Brain microvascular endothelial cell (primary cell): ENCODE measurements around the gene CERS5.
"Not testable (repeated sequence)": the region's sequence is repeated elsewhere in the genome, so short reads cannot be mapped to it uniquely, and the experiment has no call there.

ENCODE experiments used
- DNase-seq: peaks from one replicate; pipeline ENCODE4 v3.0.0-alpha.2; 2020
- H3K27ac ChIP-seq: fragments of 250-450 bp; sonication (Bioruptor Pico); 2 replicates; pipeline ENCODE4 v1.5.1; 2020; ENCODE audit warnings: mild to moderate bottlenecking, moderate library complexity
- H3K27me3 ChIP-seq: fragments of 250-450 bp; sonication (Bioruptor Pico); replicated peaks from 2 replicates; pipeline ENCODE4 v1.5.1; 2020; ENCODE audit warnings: mild to moderate bottlenecking
- H3K36me3 ChIP-seq: fragments of 250-450 bp; sonication (Bioruptor Pico); replicated peaks from 2 replicates; pipeline ENCODE4 v1.5.1; 2020; ENCODE audit warnings: mild to moderate bottlenecking
- H3K4me3 ChIP-seq: 2 replicates; pipeline ENCODE4 v1.5.1; 2011; ENCODE audit warnings: low read depth, mild to moderate bottlenecking, control low read depth, low read length, moderate library complexity
- in situ Hi-C: cut with HindIII; loops from 2 replicates; pipeline ENCODE4 v1.10.0; 2017; ENCODE audit warnings: low sequenced_read_pairs, low pct_ligation_motif_present
- TF ChIP-seq, protein P1 (sequence below): IDR thresholded peaks from 2 replicates; pipeline ENCODE4 v1.5.1; 2011; ENCODE audit warnings: low read depth, mild to moderate bottlenecking, moderate library complexity, low read length, control low read depth, inconsistent platforms; ENCODE audit errors: missing control alignments

CERS5 gene

DNA sequence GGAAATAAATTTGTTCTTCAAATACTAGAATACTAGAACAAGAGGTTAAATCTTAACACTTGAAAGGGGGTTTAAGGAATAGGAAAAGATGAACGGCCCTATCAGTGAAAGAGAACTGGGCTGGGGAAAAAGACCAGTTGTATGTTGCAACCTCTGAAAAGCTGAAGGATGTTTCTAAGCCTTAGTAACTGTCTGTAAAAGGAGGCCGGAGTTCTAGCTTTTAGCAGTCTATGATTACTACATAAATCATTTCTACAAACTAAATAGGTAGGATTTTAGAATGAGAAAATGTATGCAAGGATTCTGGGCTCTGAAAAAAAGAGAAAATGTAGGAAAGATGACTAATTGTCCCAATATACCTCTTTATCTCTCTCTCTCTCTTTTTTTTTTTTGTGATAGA is 4.9 kb downstream of the CERS5 start:
- DNase-seq: no peak
- Histone ChIP-seq H3K27me3 (no peaks in the 10 kb centered on the region), H3K4me3 (no peak overlapping the region), H3K27ac (no peak overlapping the region), H3K36me3 (no peaks in the 10 kb centered on the region)
- in situ Hi-C loops: no loop called here
- TF ChIP-seq, protein P1, sequence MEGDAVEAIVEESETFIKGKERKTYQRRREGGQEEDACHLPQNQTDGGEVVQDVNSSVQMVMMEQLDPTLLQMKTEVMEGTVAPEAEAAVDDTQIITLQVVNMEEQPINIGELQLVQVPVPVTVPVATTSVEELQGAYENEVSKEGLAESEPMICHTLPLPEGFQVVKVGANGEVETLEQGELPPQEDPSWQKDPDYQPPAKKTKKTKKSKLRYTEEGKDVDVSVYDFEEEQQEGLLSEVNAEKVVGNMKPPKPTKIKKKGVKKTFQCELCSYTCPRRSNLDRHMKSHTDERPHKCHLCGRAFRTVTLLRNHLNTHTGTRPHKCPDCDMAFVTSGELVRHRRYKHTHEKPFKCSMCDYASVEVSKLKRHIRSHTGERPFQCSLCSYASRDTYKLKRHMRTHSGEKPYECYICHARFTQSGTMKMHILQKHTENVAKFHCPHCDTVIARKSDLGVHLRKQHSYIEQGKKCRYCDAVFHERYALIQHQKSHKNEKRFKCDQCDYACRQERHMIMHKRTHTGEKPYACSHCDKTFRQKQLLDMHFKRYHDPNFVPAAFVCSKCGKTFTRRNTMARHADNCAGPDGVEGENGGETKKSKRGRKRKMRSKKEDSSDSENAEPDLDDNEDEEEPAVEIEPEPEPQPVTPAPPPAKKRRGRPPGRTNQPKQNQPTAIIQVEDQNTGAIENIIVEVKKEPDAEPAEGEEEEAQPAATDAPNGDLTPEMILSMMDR: no peak

DNA sequence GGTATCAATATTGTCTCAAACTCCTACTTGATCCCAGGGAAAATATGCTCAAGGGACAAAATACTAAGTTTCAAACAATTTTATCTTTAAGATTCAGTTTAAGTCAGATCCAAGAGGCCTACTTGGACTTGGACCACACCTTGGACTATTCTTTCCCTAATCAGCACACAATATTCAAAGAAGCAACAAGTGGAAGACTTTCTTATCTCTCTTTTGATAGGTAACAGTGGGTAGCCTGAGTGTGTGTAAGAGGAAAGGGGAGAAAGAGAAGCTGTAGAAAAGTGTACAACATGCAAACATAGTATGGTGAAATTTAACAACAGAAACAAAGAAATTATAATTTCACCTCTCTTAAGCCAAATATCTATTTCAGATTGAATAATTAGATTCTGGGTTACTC is 6.5 kb downstream of the CERS5 start:
- no peak overlapping the region for H3K4me3 ChIP-seq
- no peak overlapping the region for H3K27ac ChIP-seq
- no peaks in the 10 kb centered on the region for H3K36me3 ChIP-seq
- DNase-seq: no peak
- TF ChIP-seq, protein P1: no peak
- H3K27me3 ChIP-seq: no peaks in the 10 kb centered on the region
- in situ Hi-C loops: no loop called here

DNA sequence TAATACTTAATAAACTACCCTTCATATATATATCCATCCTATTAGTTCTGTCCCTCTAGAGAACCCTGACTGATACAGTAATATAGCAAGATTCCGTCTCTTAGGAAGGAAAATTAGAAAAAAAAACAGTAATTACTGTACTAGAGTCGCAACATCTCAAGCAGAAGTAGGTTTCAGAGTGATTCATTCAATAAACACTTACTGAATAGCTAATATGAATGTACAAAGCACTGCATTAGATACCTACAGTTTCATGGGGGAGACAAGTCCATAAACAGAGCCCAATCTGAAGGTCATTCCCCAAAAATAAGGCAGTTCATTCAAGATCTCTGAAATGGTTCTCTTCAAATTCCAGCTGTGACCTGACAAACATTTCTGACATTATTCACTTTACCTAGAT is 9.9 kb downstream of the CERS5 start:
- Histone ChIP-seq H3K36me3 (no peaks in the 10 kb centered on the region), H3K4me3 (no peak overlapping the region), H3K27ac (no peak overlapping the region), H3K27me3 (no peaks in the 10 kb centered on the region)
- no peak for DNase-seq
- in situ Hi-C loops: no loop called here
- TF ChIP-seq, protein P1: no peak

DNA sequence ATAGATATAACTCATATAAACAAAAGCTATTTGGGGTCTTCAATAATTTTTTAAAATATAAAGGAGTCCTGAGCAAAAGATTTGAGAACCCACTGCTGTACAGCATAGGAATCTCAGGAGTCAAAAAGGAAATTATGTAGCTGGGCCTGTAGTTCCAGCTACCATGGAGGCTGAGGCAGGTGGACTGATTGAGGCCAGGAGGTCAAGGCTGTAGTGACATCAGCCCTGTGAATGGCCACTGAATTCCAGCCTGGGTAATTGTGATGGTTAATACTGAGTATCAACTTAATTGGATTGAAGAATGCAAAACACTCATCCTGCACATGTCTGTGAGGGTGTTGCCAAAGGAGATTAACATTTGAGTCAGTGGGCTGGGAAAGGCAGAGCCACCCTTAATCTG is 10.5 kb downstream of the CERS5 start:
- Histone ChIP-seq H3K36me3 (no peaks in the 10 kb centered on the region), H3K4me3 (no peak overlapping the region), H3K27ac (no peak overlapping the region), H3K27me3 (no peaks in the 10 kb centered on the region)
- TF ChIP-seq, protein P1: no peak
- in situ Hi-C loops: no loop called here
- DNase-seq: no peak

DNA sequence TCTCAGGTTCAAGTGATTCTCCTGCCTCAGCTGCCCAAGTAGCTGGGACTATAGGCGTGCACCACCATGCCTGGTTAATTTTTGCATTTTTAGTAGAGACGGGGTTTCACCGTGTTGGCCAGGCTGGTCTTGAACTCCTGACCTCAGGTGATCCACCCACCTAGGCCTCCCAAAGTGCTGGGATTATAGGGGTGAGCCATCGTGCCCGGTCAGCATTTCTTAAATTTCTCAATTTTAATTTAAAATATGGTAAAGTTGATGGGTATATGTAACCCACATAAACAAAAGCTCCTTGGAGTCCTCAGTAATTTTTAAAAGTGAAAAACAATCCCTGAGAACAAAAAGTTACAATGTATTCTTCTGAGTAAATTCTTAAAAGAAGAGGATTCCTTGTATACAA is 12.2 kb downstream of the CERS5 start:
- H3K27ac ChIP-seq, H3K4me3 ChIP-seq, DNase-seq, in situ Hi-C loops, H3K36me3 ChIP-seq, H3K27me3 ChIP-seq: not testable (repeated sequence)

DNA sequence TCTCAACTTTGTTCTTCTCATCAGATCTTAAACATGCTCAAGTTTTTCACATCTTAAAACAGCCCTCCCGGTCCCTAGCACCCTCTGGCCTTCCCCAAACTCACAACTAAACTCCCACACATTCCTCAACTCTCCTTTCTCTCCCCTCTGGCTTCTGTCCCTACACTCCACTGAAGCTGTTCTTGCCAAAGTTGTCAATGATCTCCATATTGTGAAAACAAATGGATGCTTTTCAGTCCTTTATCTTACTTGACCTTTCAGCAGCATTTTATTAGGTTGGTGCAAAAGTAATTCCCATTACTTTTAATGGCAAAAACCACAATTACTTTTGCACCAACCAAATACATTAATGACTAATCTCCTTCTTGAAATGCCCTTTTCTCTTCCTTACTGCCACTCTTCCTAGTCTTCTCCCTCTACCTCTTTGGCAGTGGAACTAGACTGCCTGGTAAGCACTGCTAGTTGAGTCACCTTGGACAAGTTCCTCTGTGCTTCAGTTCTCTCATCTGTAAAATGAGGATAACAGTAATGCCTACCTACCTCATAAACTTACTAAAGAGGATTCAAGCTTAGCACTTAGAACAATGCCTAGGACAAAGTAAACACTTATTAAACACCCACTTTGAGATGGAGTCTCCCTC is 16.0 kb downstream of the CERS5 start:
- in situ Hi-C loops: no loop called here
- H3K4me3 ChIP-seq: no peak overlapping the region
- DNase-seq: no peak
- H3K36me3 ChIP-seq: no peaks in the 10 kb centered on the region
- H3K27ac ChIP-seq: no peak overlapping the region
- H3K27me3 ChIP-seq: no peaks in the 10 kb centered on the region
- TF ChIP-seq, protein P1: no peak
